ENCODE data around the gene CFAP58. TPM values are rescaled to one million over a fixed set of nuclear protein-coding genes. Genes with fewer than 3 reads are reported as not detected.

Gene CFAP58
- total RNA-seq, 2 experiments from 2014 or later, result 0.45 to 0.58 TPM

GRCh38 chr10:104498347-104499081 is 144.9 kb downstream of the CFAP58 start:
- H3K9me3 Mint-ChIP-seq, result peaks cover 2% of the 10 kb centered on the region
- no peak overlapping the region for H3K4me3 Mint-ChIP-seq
- POLR2A ChIA-PET, result no interaction called here
- no peak for DNase-seq
- H3K27me3 Mint-ChIP-seq, result peaks cover 12% of the 10 kb centered on the region
- H3K27ac Mint-ChIP-seq, result no peak overlapping the region
- no peaks in the 10 kb centered on the region for H3K36me3 Mint-ChIP-seq (ENCODE audit: low read depth)
- no peaks in the 10 kb centered on the region for H3K4me1 Mint-ChIP-seq
- CTCF ChIA-PET, result interaction anchor here (0.9 kb wide), 1 partner anchor 83 kb away, joined by 3 read pairs; no protein-coding TSS in a partner anchor

- H3K27ac Mint-ChIP-seq, result no peak overlapping the region
- H3K36me3 Mint-ChIP-seq (ENCODE audit: low read depth), result no peaks in the 10 kb centered on the region
- H3K27me3 Mint-ChIP-seq, result peaks cover 11% of the 10 kb centered on the region
- H3K4me3 Mint-ChIP-seq, result no peak overlapping the region
- POLR2A ChIA-PET, result no interaction called here
- DNase-seq, result no peak
- CTCF ChIA-PET, result no interaction called here
- no peaks in the 10 kb centered on the region for H3K4me1 Mint-ChIP-seq
- H3K9me3 Mint-ChIP-seq, result no peaks in the 10 kb centered on the region
Observed at GRCh38 chr10:104501449-104501848, 147.8 kb downstream of the CFAP58 start.

GRCh38 chr10:104501864-104502579 is 148.4 kb downstream of the CFAP58 start:
- Mint-ChIP-seq H3K36me3 (ENCODE audit: low read depth) (no peaks in the 10 kb centered on the region), H3K4me3 (no peak overlapping the region), H3K27ac (no peak overlapping the region), H3K9me3 (no peaks in the 10 kb centered on the region), H3K27me3 (peaks cover 15% of the 10 kb centered on the region), H3K4me1 (no peaks in the 10 kb centered on the region)
- DNase-seq, result no peak
- CTCF ChIA-PET, result no interaction called here
- POLR2A ChIA-PET, result no interaction called here

- POLR2A ChIA-PET, result no interaction called here
- no peaks in the 10 kb centered on the region for H3K4me1 Mint-ChIP-seq
- no peaks in the 10 kb centered on the region for H3K36me3 Mint-ChIP-seq (ENCODE audit: low read depth)
- peaks cover 15% of the 10 kb centered on the region for H3K27me3 Mint-ChIP-seq
- H3K27ac Mint-ChIP-seq, result no peak overlapping the region
- CTCF ChIA-PET, result no interaction called here
- no peaks in the 10 kb centered on the region for H3K9me3 Mint-ChIP-seq
- DNase-seq, result no peak
- H3K4me3 Mint-ChIP-seq, result no peak overlapping the region
Observed at GRCh38 chr10:104502907-104503306, 149.3 kb downstream of the CFAP58 start.

Other genes with a start within 250 kb of the CFAP58 start
- gene SFR1, start 231.7 kb upstream of the CFAP58 start, total RNA-seq, result 10 to 100 TPM; 17.8 to 18.7 TPM
- gene CFAP43, start 121.5 kb upstream of the CFAP58 start, total RNA-seq, result under 1 TPM; 0.18 to 0.25 TPM
- 100 to 1,000 TPM; 139 to 142 TPM for gene GSTO1, start 98.9 kb upstream of the CFAP58 start, total RNA-seq
- 1 to 10 TPM in 1 of 2 experiments, under 1 TPM in 1; 0.88 to 1.8 TPM for gene GSTO2, start 84.6 kb upstream of the CFAP58 start, total RNA-seq
- 10 to 100 TPM; 24.6 to 25.9 TPM for gene ITPRIP, start 15.4 kb upstream of the CFAP58 start, total RNA-seq

All from activated CD4-positive, alpha-beta memory T cell treated with anti-CD3 and anti-CD28 coated beads, Interleukin-2, amount 10 ng/mL, durations not matched to agents 7 days and 5 days (primary cell).